ENCODE measurements around the gene SERPINA12. TPM values are rescaled to one million over a fixed set of nuclear protein-coding genes. Genes with fewer than 3 reads are reported as not detected.

Gene SERPINA12
- total RNA-seq, 2 experiments from 2014 or later: not detected

DNA sequence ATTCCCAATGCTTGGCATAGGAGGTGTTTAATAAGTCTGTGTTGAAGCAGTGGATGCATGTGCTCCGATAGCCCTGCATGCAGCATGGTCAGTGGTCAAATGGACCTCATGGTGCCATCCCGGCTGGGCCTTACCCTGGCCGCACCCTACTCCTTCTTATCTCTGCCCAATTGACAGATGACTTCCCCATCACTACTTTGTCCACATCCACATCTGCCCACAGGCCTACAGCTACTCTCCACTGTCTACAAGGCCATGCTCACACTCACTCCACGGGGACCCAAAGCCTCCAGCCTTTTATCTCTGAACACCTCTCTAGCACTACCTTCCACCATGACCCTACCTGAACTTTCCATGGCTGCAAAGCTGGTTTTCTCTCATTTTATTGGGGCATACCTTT, 68.1 kb downstream of the SERPINA12 start:
- H3K27me3 Mint-ChIP-seq: peaks cover 4% of the 10 kb centered on the region
- no peaks in the 10 kb centered on the region for H3K9me3 Mint-ChIP-seq
- no peak overlapping the region for H3K4me3 Mint-ChIP-seq
- ATAC-seq (ENCODE audit: low read depth) (no peak), DNase-seq (no peak)
- no peaks in the 10 kb centered on the region for H3K4me1 Mint-ChIP-seq
- H3K27ac Mint-ChIP-seq: no peak overlapping the region
- no peaks in the 10 kb centered on the region for H3K36me3 Mint-ChIP-seq
- POLR2A ChIA-PET: no interaction called here

GRCh38 chr14:94439453-94440057, 69.7 kb downstream of the SERPINA12 start:
- Mint-ChIP-seq H3K9me3 (no peaks in the 10 kb centered on the region), H3K4me1 (no peaks in the 10 kb centered on the region), H3K27ac (no peak overlapping the region), H3K36me3 (no peaks in the 10 kb centered on the region), H3K27me3 (peaks cover 7% of the 10 kb centered on the region), H3K4me3 (no peak overlapping the region)
- POLR2A ChIA-PET: no interaction called here
- DNase-seq: no peak
- no peak for ATAC-seq (ENCODE audit: low read depth)

Other genes starting within 250 kb of the SERPINA12 start
- not detected for gene SERPINA10, start 216.2 kb downstream of the SERPINA12 start, total RNA-seq
- not detected for gene SERPINA6, start 186.1 kb downstream of the SERPINA12 start, total RNA-seq
- not detected for gene SERPINA2, start 142.8 kb downstream of the SERPINA12 start, total RNA-seq
- gene SERPINA1, start 120.9 kb downstream of the SERPINA12 start, total RNA-seq: under 1 TPM in 1 of 2 experiments, not detected in 1; 0.20 TPM
- gene SERPINA11, start 56.7 kb downstream of the SERPINA12 start, total RNA-seq: not detected
- not detected for gene SERPINA9, start 33.3 kb downstream of the SERPINA12 start, total RNA-seq
- not detected for gene SERPINA4, start 52.0 kb upstream of the SERPINA12 start, total RNA-seq
- not detected for gene SERPINA5, start 72.0 kb upstream of the SERPINA12 start, total RNA-seq
- gene SERPINA3, start 102.9 kb upstream of the SERPINA12 start, total RNA-seq: not detected

All from activated naive CD8-positive, alpha-beta T cell treated with anti-CD3 and anti-CD28 coated beads, Interleukin-2, amount 10 ng/mL, durations not matched to agents 7 days and 5 days (primary cell).